ENCODE measurements around the gene FOXK2. TPM values are rescaled to one million over a fixed set of nuclear protein-coding genes. Genes with fewer than 3 reads are reported as not detected.

FOXK2 gene
- total and polyA plus RNA-seq, 2 donors from 2014 or later: 13.5 to 37.9 TPM

- Histone ChIP-seq H3K27ac (ENCODE audit: low read depth in 2 of 2, low read length in 2 of 2) (peak overlapping the region in 1 of 2 donors; percentile 66), H3K9me3 (ENCODE audit: control insufficient read depth in 2 of 3, insufficient read depth in 1 of 3, low read length in 3 of 3) (no peaks in the 10 kb centered on the region), H3K4me3 (ENCODE audit: low read length in 3 of 3) (no peak overlapping the region), H3K9ac (ENCODE audit: low read length in 3 of 3) (no peak overlapping the region), H3K4me1 (ENCODE audit: control insufficient read depth in 2 of 3, insufficient read depth in 2 of 3, low read depth in 1 of 3, low read length in 3 of 3) (peaks cover 6 to 9% (median 6%) of the 10 kb centered on the region in 3 donors), H3K27me3 (ENCODE audit: control insufficient read depth, insufficient read depth, low read length) (no peaks in the 10 kb centered on the region), H3K36me3 (ENCODE audit: control insufficient read depth in 2 of 3, insufficient read depth in 3 of 3, low read length in 3 of 3) (peaks cover 0 to 23% (median 13%) of the 10 kb centered on the region in 3 donors)
- FAIRE-seq (no peak), DNase-seq (no peak)
- intact Hi-C loops (cut with DNase I): no loop called here
- TF ChIP-seq CTCF (IDR thresholded peaks at IDR 0.05; ENCODE audit: borderline replicate concordance, extremely low read depth, insufficient read depth): no peak
These were observed 85.0 kb downstream of the FOXK2 start for GRCh38 chr17:82604532-82604931.

GRCh38 chr17:82605939-82606600 lies 86.5 kb downstream of the FOXK2 start:
- H3K27me3 ChIP-seq (ENCODE audit: control insufficient read depth, insufficient read depth, low read length): no peaks in the 10 kb centered on the region
- H3K27ac ChIP-seq (ENCODE audit: low read depth in 2 of 2, low read length in 2 of 2): no peak overlapping the region
- no peak for DNase-seq
- H3K9ac ChIP-seq (ENCODE audit: low read length in 3 of 3): no peak overlapping the region
- TF ChIP-seq CTCF (IDR thresholded peaks at IDR 0.05; ENCODE audit: borderline replicate concordance, extremely low read depth, insufficient read depth): no peak
- H3K36me3 ChIP-seq (ENCODE audit: control insufficient read depth in 2 of 3, insufficient read depth in 3 of 3, low read length in 3 of 3): peaks cover 0 to 23% (median 18%) of the 10 kb centered on the region in 3 donors
- peaks cover 6 to 9% (median 6%) of the 10 kb centered on the region in 3 donors for H3K4me1 ChIP-seq (ENCODE audit: control insufficient read depth in 2 of 3, insufficient read depth in 2 of 3, low read depth in 1 of 3, low read length in 3 of 3)
- no peak for FAIRE-seq
- no peaks in the 10 kb centered on the region for H3K9me3 ChIP-seq (ENCODE audit: control insufficient read depth in 2 of 3, insufficient read depth in 1 of 3, low read length in 3 of 3)
- intact Hi-C loops (cut with DNase I): no loop called here
- H3K4me3 ChIP-seq (ENCODE audit: low read length in 3 of 3): no peak overlapping the region

GRCh38 chr17:82608816-82609215 lies 89.3 kb downstream of the FOXK2 start:
- intact Hi-C loops (cut with DNase I): no loop called here
- H3K4me1 ChIP-seq (ENCODE audit: control insufficient read depth in 2 of 3, insufficient read depth in 2 of 3, low read depth in 1 of 3, low read length in 3 of 3): peaks cover 3 to 5% (median 4%) of the 10 kb centered on the region in 3 donors
- FAIRE-seq (no peak), DNase-seq (no peak)
- no peak for TF ChIP-seq CTCF (IDR thresholded peaks at IDR 0.05; ENCODE audit: borderline replicate concordance, extremely low read depth, insufficient read depth)
- no peaks in the 10 kb centered on the region for H3K27me3 ChIP-seq (ENCODE audit: control insufficient read depth, insufficient read depth, low read length)
- no peak overlapping the region for H3K9ac ChIP-seq (ENCODE audit: low read length in 3 of 3)
- no peaks in the 10 kb centered on the region for H3K9me3 ChIP-seq (ENCODE audit: control insufficient read depth in 2 of 3, insufficient read depth in 1 of 3, low read length in 3 of 3)
- H3K36me3 ChIP-seq (ENCODE audit: control insufficient read depth in 2 of 3, insufficient read depth in 3 of 3, low read length in 3 of 3): peaks cover 0 to 13% (median 4%) of the 10 kb centered on the region in 3 donors
- H3K4me3 ChIP-seq (ENCODE audit: low read length in 3 of 3): no peak overlapping the region
- H3K27ac ChIP-seq (ENCODE audit: low read depth in 2 of 2, low read length in 2 of 2): no peak overlapping the region
